GM12801 (cell line): ENCODE measurements around the gene ASB2.

Source experiments
- CTCF ChIP-seq: IDR thresholded peaks from one replicate; pipeline ENCODE4 v1.5.1; 2011; ENCODE audit warnings: control low read depth; ENCODE audit not compliant: insufficient read length; ENCODE audit errors: extremely low read depth

The ASB2 gene

GRCh38 chr14:93954900-93955849 lies 21.2 kb downstream of the ASB2 start:
- no peak for TF ChIP-seq CTCF

GRCh38 chr14:93954516-93954830 lies 21.9 kb downstream of the ASB2 start:
- TF ChIP-seq CTCF, result no peak

GRCh38 chr14:93953739-93954515 lies 22.4 kb downstream of the ASB2 start:
- no peak for TF ChIP-seq CTCF

- TF ChIP-seq CTCF, result no peak
Measured at GRCh38 chr14:93953263-93953662, 23.1 kb downstream of the ASB2 start.

GRCh38 chr14:93952829-93953228 lies 23.5 kb downstream of the ASB2 start:
- TF ChIP-seq CTCF, result no peak

GRCh38 chr14:93951635-93952540 lies 24.5 kb downstream of the ASB2 start:
- TF ChIP-seq CTCF, result no peak

GRCh38 chr14:93950948-93951634 lies 25.3 kb downstream of the ASB2 start:
- TF ChIP-seq CTCF, result no peak
